ENCODE results near the gene UBE4A. TPM values are rescaled to one million over a fixed set of nuclear protein-coding genes. Genes with fewer than 3 reads are reported as not detected.

UBE4A gene
- total and polyA plus RNA-seq, 2 of the 4 experiments (the other 2 are of a cell fraction), result 15.2 to 69.7 TPM

GRCh38 chr11:118437208-118438125, 78.1 kb downstream of the UBE4A start:
- Histone ChIP-seq H2BK120ac (ENCODE audit: low read depth, low read length) (no peak overlapping the region), H2AFZ (replicated peaks; ENCODE audit: low read length, poor library complexity) (peak overlapping the region; percentile 93), H3K4me3 (ENCODE audit: insufficient read depth, low read depth, low read length) (peak overlapping the region; percentile 99), H3K36me3 (ENCODE audit: control insufficient read depth, insufficient read depth, low read length) (no peaks in the 10 kb centered on the region), H3K4me2 (ENCODE audit: low read depth, low read length) (peak overlapping the region; percentile 75), H2AK9ac (replicated peaks; ENCODE audit: low read depth, low read length, poor library complexity) (peak overlapping the region; percentile 99), H4K91ac (ENCODE audit: insufficient read depth, low read depth, low read length) (no peak overlapping the region), H3K56ac (ENCODE audit: extremely low read depth, insufficient read depth, low read length) (peak overlapping the region; percentile 35), H2AK5ac (ENCODE audit: low read depth, low read length) (peak overlapping the region; percentile 58), H3K79me1 (ENCODE audit: low read depth in 1 of 2, low read length in 2 of 2) (peaks cover 0 to 54% of the 10 kb centered on the region in 2 experiments; a peak in 2 of 4 replicates), H3K9me3 (ENCODE audit: control insufficient read depth, insufficient read depth, low read length) (no peaks in the 10 kb centered on the region), H4K8ac (ENCODE audit: low read depth in 2 of 2, low read length in 2 of 2) (no peak overlapping the region), H3K4ac (ENCODE audit: low read depth, low read length) (peak overlapping the region; percentile 50; the same call in 1 of the 2 replicates), H3K9me1 (ENCODE audit: insufficient read depth, low read length) (peaks cover 5% of the 10 kb centered on the region; the same call in 1 of the 2 replicates), H3K27ac (ENCODE audit: insufficient read depth, low read length) (peak overlapping the region; percentile 95), H2BK5ac (ENCODE audit: low read depth, low read length, poor library complexity, severe bottlenecking) (peak overlapping the region; percentile 91), H3K9ac (ENCODE audit: low read depth, low read length) (peak overlapping the region; percentile 79), H3K27me3 (ENCODE audit: control insufficient read depth, insufficient read depth, low read length) (no peaks in the 10 kb centered on the region), H3K14ac (replicated peaks; ENCODE audit: low read depth, low read length) (peak overlapping the region; percentile 31; the same call in 1 of the 2 replicates), H3K4me1 (ENCODE audit: control insufficient read depth, insufficient read depth, low read length) (peaks cover 11% of the 10 kb centered on the region), H2BK15ac (ENCODE audit: low read depth, low read length) (no peak overlapping the region), H4K5ac (ENCODE audit: low read depth, low read length) (no peak overlapping the region), H3K23ac (ENCODE audit: low read depth, low read length) (peak overlapping the region; percentile 75), H2BK20ac (ENCODE audit: low read depth, low read length) (no peak overlapping the region), H4K20me1 (ENCODE audit: insufficient read depth, low read length) (peaks cover 58% of the 10 kb centered on the region), H3K18ac (ENCODE audit: low read depth, low read length) (no peak overlapping the region; the same call in 1 of the 2 replicates)
- CTCF ChIA-PET, result no interaction called here
- TF ChIP-seq MXI1 (IDR thresholded peaks at IDR 0.05; ENCODE audit: borderline replicate concordance, low read depth, low read length) (peak; percentile 26; the same call in 1 of the 2 replicates), MAZ (IDR thresholded peaks at IDR 0.05; ENCODE audit: borderline replicate concordance, low read depth, low read length) (peak; percentile 64; the same call in 1 of the 2 replicates)
- TF ChIP-seq, protein P1, sequence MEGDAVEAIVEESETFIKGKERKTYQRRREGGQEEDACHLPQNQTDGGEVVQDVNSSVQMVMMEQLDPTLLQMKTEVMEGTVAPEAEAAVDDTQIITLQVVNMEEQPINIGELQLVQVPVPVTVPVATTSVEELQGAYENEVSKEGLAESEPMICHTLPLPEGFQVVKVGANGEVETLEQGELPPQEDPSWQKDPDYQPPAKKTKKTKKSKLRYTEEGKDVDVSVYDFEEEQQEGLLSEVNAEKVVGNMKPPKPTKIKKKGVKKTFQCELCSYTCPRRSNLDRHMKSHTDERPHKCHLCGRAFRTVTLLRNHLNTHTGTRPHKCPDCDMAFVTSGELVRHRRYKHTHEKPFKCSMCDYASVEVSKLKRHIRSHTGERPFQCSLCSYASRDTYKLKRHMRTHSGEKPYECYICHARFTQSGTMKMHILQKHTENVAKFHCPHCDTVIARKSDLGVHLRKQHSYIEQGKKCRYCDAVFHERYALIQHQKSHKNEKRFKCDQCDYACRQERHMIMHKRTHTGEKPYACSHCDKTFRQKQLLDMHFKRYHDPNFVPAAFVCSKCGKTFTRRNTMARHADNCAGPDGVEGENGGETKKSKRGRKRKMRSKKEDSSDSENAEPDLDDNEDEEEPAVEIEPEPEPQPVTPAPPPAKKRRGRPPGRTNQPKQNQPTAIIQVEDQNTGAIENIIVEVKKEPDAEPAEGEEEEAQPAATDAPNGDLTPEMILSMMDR (conservative IDR thresholded peaks at IDR 0.05; ENCODE audit: low read depth, low read length), result no peak
- in situ Hi-C loops (cut with MboI; ENCODE audit: low sequenced_read_pairs) (no loop called here), intact Hi-C loops (cut with micrococcal nuclease) (loop anchor here (5.0 kb wide), 1 partner anchor 50 kb away; no protein-coding TSS in a partner anchor), dilution Hi-C loops (cut with HindIII; ENCODE audit: low sequenced_read_pairs, unreplicated experiment) (no loop called here)
- 2% methylated on average over 14 of the region's 28 CpGs; no CpG with 5 or more reads in 1 of the 2 experiments for WGBS, 2 experiments (ENCODE audit: extremely low coverage in 2 of 2, insufficient read length in 1 of 2)
- peak; percentile 2; the same call in 1 of the 2 replicates for ATAC-seq (ENCODE audit: low read depth)
- peak; percentile 35 for DNase-seq
- POLR2A ChIA-PET (ENCODE audit: unreplicated experiment), result no interaction called here
- no TSS peak for BruUV-seq (replicated peaks)
